Measurements from ENCODE around the gene SDHAF3. TPM values are rescaled to one million over a fixed set of nuclear protein-coding genes. Genes with fewer than 3 reads are reported as not detected.

The SDHAF3 gene
- total and polyA plus RNA-seq, 2 of the 8 experiments (the other 6 are each of a cell fraction or from before 2014, with no cell fraction given): 12.0 to 31.3 TPM

GRCh38 chr7:97179454-97180104 lies 62.1 kb downstream of the SDHAF3 start (continued):
- TF ChIP-seq, protein P1, sequence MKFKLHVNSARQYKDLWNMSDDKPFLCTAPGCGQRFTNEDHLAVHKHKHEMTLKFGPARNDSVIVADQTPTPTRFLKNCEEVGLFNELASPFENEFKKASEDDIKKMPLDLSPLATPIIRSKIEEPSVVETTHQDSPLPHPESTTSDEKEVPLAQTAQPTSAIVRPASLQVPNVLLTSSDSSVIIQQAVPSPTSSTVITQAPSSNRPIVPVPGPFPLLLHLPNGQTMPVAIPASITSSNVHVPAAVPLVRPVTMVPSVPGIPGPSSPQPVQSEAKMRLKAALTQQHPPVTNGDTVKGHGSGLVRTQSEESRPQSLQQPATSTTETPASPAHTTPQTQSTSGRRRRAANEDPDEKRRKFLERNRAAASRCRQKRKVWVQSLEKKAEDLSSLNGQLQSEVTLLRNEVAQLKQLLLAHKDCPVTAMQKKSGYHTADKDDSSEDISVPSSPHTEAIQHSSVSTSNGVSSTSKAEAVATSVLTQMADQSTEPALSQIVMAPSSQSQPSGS (IDR thresholded peaks at IDR 0.05; ENCODE audit: low read length): no peak

Data from H1 (cell line).